DND-41 (cell line): ENCODE results near the gene ATP10A.

Experiments
- CTCF ChIP-seq: IDR thresholded peaks from 2 replicates; pipeline ENCODE4 v1.5.1; 2012; ENCODE audit warnings: borderline replicate concordance, low read length, moderate library complexity, mild to moderate bottlenecking; ENCODE audit not compliant: poor library complexity, severe bottlenecking; ENCODE audit errors: extremely low read depth
- EZH2 ChIP-seq: IDR thresholded peaks from 3 replicates; pipeline ENCODE4 v1.6.1; 2012; ENCODE audit warnings: borderline replicate concordance, low read depth, mild to moderate bottlenecking, moderate library complexity, low read length, inconsistent platforms; ENCODE audit not compliant: severe bottlenecking

- no peak for TF ChIP-seq EZH2
- TF ChIP-seq CTCF: no peak
These were observed 173.5 kb downstream of the ATP10A start for GRCh38 chr15:25689592-25689991.
